NCI-H82 (cell line): ENCODE measurements around the gene NUBP2.
"Not testable (repeated sequence)": the region's sequence is repeated elsewhere in the genome, so short reads cannot be mapped to it uniquely, and the experiment has no call there.

Source experiments
- DNase-seq: peaks from one replicate; lab custom pipeline; 2025; lab: John Stamatoyannopoulos, UW

Gene NUBP2

GRCh38 chr16:1786242-1787055, 3.7 kb downstream of the NUBP2 start:
- DNase-seq = no peak

- DNase-seq = no peak
These were observed 4.2 kb downstream of the NUBP2 start for GRCh38 chr16:1787056-1787321.

GRCh38 chr16:1787322-1788094, 4.7 kb downstream of the NUBP2 start:
- no peak for DNase-seq

GRCh38 chr16:1788095-1788707, 5.4 kb downstream of the NUBP2 start:
- DNase-seq = no peak

GRCh38 chr16:1788708-1789100, 5.9 kb downstream of the NUBP2 start:
- no peak for DNase-seq

- no peak for DNase-seq
These were observed 6.9 kb downstream of the NUBP2 start for GRCh38 chr16:1789643-1790045.

GRCh38 chr16:1790261-1790610, 7.5 kb downstream of the NUBP2 start:
- no peak for DNase-seq

- DNase-seq = no peak
These were observed 8.0 kb downstream of the NUBP2 start for GRCh38 chr16:1790611-1791255.

GRCh38 chr16:1791256-1791942, 8.6 kb downstream of the NUBP2 start:
- no peak for DNase-seq

GRCh38 chr16:1791943-1792812, 9.4 kb downstream of the NUBP2 start:
- DNase-seq = no peak

- no peak for DNase-seq
These were observed 10.2 kb downstream of the NUBP2 start for GRCh38 chr16:1792836-1793577.

GRCh38 chr16:1793578-1794220, 10.9 kb downstream of the NUBP2 start, which contains the start of gene IGFALS:
Gene IGFALS (minus strand): TSS chr16:1793705. CDS start chr16:1793652, 53 bp downstream.
- DNase-seq = no peak

GRCh38 chr16:1794221-1794871, 11.6 kb downstream of the NUBP2 start:
- no peak for DNase-seq

- DNase-seq = no peak
These were observed 12.3 kb downstream of the NUBP2 start for GRCh38 chr16:1794908-1795666.

- DNase-seq = not testable (repeated sequence)
These were observed 16.5 kb downstream of the NUBP2 start for GRCh38 chr16:1799263-1799662.

- no peak for DNase-seq
These were observed 17.9 kb downstream of the NUBP2 start for GRCh38 chr16:1800701-1801100.

- DNase-seq = no peak
These were observed 24.9 kb downstream of the NUBP2 start for GRCh38 chr16:1807626-1808025.

- no peak for DNase-seq
These were observed 25.9 kb downstream of the NUBP2 start for GRCh38 chr16:1808691-1809090.
